Fibroblast of villous mesenchyme (primary cell): ENCODE measurements around the gene DNAJC1. TPM values are rescaled to one million over a fixed set of nuclear protein-coding genes. Genes with fewer than 3 reads are reported as not detected.

Experiments used
- DNase-seq: peaks from one replicate; pipeline ENCODE4 v3.0.0-alpha.2; 2010; ENCODE audit warnings: low read depth
- H3K4me3 ChIP-seq: 2 replicates; pipeline ENCODE4 v1.5.1; 2011; ENCODE audit warnings: low read depth, mild to moderate bottlenecking, low read length
- total RNA-seq: library from RNA; depleted of rRNA; stranded (reverse); fragments of >200 nt; gene quantifications from 2 replicates; pipeline ENCODE4 v1.2.3, GENCODE V29; 2012
- TF ChIP-seq, protein P1 (sequence below): IDR thresholded peaks from 2 replicates; pipeline ENCODE4 v1.5.1; 2012; ENCODE audit warnings: low read depth, mild to moderate bottlenecking, low read length; ENCODE audit not compliant: insufficient read depth

The DNAJC1 gene
- total RNA-seq, 1 donor: 53.5 TPM

GRCh38 chr10:21750424-21750823 is 253.1 kb downstream of the DNAJC1 start:
- no peak for DNase-seq
- H3K4me3 ChIP-seq: no peak overlapping the region
- TF ChIP-seq, protein P1, sequence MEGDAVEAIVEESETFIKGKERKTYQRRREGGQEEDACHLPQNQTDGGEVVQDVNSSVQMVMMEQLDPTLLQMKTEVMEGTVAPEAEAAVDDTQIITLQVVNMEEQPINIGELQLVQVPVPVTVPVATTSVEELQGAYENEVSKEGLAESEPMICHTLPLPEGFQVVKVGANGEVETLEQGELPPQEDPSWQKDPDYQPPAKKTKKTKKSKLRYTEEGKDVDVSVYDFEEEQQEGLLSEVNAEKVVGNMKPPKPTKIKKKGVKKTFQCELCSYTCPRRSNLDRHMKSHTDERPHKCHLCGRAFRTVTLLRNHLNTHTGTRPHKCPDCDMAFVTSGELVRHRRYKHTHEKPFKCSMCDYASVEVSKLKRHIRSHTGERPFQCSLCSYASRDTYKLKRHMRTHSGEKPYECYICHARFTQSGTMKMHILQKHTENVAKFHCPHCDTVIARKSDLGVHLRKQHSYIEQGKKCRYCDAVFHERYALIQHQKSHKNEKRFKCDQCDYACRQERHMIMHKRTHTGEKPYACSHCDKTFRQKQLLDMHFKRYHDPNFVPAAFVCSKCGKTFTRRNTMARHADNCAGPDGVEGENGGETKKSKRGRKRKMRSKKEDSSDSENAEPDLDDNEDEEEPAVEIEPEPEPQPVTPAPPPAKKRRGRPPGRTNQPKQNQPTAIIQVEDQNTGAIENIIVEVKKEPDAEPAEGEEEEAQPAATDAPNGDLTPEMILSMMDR: no peak

- no peak overlapping the region for H3K4me3 ChIP-seq
- DNase-seq: no peak
- TF ChIP-seq, protein P1: no peak
Measured at GRCh38 chr10:21749788-21750187, 253.7 kb downstream of the DNAJC1 start.

- TF ChIP-seq, protein P1: no peak
- no peak for DNase-seq
Measured at GRCh38 chr10:21747809-21748208, 255.7 kb downstream of the DNAJC1 start.

DNA sequence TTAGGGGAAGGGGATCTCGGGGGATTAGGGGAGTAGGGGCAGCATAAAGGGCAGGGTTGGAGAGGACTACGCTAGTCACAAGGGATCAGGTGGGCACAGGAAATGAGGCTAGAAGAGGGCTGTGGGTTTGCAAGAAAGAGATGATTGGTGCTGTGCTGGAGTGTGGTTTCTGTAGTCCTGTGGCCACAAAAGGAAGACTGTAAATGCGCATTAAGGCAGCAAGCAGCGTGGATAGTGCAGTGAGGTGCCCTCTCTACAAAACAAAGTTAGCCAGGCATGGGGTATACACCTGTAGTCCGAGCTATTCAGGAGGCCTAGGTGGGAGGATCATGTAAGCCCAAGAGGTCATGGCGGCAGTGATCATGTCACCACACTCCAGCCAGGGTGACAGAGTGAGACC is 257.4 kb downstream of the DNAJC1 start:
- no peak for DNase-seq
- TF ChIP-seq, protein P1: no peak
- H3K4me3 ChIP-seq: no peak overlapping the region

More at GRCh38 chr10:21747809-21748208, 255.7 kb downstream of the DNAJC1 start:
- no peak overlapping the region for H3K4me3 ChIP-seq

GRCh38 chr10:21744223-21744622 is 259.3 kb downstream of the DNAJC1 start:
- TF ChIP-seq, protein P1: no peak
- no peak overlapping the region for H3K4me3 ChIP-seq
- DNase-seq: no peak

GRCh38 chr10:21742740-21743412 is 260.7 kb downstream of the DNAJC1 start:
- TF ChIP-seq, protein P1: no peak
- DNase-seq: no peak
- H3K4me3 ChIP-seq: no peak overlapping the region

DNA sequence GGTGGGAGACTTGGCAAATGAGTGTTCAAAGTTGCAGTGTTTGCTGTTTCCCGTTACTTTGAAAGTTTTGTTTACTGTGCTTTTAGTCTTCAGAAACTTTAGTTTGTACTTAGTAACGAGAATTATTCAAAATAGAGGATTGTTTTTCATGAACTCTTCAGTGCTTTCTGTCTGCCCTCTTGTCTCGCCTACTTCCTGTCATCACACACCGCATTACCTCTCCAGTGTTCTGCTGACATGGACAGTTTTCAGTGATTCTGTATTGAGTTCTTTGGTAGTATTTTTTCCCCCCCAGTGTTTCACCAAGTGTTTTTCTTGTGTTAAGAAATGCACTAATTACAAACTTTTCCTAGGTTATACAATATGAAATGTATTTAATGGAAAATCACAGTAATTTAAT is 262.5 kb downstream of the DNAJC1 start:
- TF ChIP-seq, protein P1: no peak
- no peak overlapping the region for H3K4me3 ChIP-seq
- DNase-seq: no peak
